Measurements from ENCODE around the gene ATP6V1D.

ATP6V1D gene

DNA sequence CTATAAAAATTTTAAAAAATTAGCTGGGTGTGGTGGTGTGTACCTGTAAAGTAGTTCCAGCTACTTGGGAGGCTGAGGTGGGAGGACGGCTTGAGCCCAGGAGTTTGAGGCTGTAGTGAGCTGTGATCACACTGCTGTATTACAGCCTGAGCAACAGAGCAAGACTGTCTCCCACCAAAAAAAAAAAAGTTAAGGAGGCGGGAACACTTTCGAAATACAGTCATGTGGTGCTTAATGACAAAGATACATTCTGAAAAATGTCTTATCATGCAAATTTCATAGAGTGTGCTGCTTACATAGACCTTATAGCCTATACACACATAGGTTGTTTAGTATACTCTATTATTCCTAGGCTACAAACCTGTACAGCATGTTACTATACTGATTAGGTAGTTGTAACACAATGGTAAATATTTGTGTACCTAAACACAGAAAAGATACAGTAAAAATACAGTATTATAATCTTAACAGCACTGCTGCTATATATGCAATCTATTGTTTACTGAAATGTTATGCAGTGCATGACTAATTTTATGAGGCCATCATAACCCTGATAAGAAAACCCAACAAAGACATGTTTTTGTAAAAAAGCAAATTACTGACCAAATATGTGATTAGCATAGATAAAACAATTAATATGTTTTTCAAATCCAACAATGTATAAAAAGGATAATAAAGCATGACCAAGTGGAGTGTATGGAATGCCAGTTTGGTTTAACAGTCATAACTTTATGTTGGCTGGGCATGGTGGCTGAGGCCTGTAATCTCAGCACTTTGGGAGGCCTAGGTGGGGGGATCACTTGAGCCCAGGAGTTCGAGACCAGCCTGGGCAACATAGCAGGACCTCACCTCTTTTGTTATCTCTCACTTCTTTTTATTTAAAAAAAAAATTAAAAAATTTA lies 11.9 kb upstream of the ATP6V1D start:
- DNase-seq (ENCODE audit: low read depth) = peak; percentile 34
- no peak overlapping the region for H3K4me3 ChIP-seq (ENCODE audit: low read depth, low read length)
- TF ChIP-seq CTCF (conservative IDR thresholded peaks at IDR 0.05; ENCODE audit: low read depth, low read length) = no peak

- DNase-seq (ENCODE audit: low read depth) = no peak
These were observed 11.2 kb upstream of the ATP6V1D start for GRCh38 chr14:67370830-67371229.

DNA sequence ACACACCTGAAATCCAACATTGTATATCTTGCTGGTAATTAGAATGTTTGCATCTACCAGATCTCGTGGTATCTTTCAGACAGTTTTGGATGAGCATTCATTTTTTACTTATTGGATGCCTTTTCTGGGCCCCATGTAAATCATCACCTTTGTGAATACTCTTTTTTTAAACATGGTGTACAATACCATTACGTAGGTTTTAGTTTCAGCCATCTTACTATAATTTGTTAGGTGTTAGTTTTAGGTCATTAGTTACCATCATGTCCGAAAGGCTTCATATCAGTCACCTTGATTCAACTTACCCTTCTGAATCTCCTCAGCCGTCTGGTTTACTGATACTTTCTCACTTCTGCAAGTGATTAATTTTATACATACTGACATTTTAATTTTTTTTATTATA lies 5.9 kb upstream of the ATP6V1D start:
- TF ChIP-seq CTCF (conservative IDR thresholded peaks at IDR 0.05; ENCODE audit: low read depth, low read length) = no peak
- H3K4me3 ChIP-seq (ENCODE audit: low read depth, low read length) = no peak overlapping the region
- DNase-seq (ENCODE audit: low read depth) = no peak

More at GRCh38 chr14:67370830-67371229, 11.2 kb upstream of the ATP6V1D start:
- no peak overlapping the region for H3K4me3 ChIP-seq (ENCODE audit: low read depth, low read length)
- TF ChIP-seq CTCF (conservative IDR thresholded peaks at IDR 0.05; ENCODE audit: low read depth, low read length) = no peak

DNA sequence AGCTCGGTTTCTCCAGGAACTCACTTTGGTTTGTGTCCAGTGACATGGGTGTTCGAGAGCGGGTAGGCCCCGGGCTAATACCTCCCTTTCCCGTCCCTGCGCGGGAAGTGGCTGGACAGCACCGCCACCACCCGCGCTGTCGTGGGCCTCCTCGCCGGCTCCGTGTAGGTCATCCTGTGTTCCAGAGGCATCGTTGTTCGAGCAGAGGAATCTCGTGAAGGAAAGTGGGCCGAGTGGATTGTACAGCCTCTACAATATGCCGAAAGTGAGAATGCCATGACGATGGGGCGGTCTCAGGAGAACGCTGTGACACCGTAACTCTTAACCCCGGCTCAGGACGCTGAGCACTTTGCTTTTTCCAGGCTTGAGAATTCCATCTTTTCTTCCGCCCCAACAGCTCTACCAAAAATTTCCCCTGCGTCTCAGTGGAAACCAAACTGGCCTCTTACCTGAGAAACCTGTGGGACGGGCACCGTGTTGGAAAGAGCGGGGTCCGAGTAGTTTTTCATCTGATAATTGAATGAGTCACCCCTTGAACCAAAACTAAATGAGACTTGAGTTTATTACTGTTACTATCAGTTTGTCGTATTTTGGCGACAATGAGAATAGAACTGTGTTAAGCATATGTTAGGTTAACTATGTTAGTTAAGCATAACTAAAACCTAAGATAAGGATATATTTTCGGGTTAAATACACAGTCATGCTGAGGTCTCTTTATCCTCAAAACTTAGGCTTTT lies 1.0 kb upstream of the ATP6V1D start:
- H3K4me3 ChIP-seq (ENCODE audit: low read depth, low read length) = peak overlapping the region; percentile 91
- TF ChIP-seq CTCF (conservative IDR thresholded peaks at IDR 0.05; ENCODE audit: low read depth, low read length) = no peak
- DNase-seq (ENCODE audit: low read depth) = no peak

GRCh38 chr14:67358924-67359774 lies 455 bp downstream of the ATP6V1D start:
- TF ChIP-seq CTCF (conservative IDR thresholded peaks at IDR 0.05; ENCODE audit: low read depth, low read length) = no peak
- peak; percentile 57 for DNase-seq (ENCODE audit: low read depth)
- peak overlapping the region; percentile 91 for H3K4me3 ChIP-seq (ENCODE audit: low read depth, low read length)

- no peak for TF ChIP-seq CTCF (conservative IDR thresholded peaks at IDR 0.05; ENCODE audit: low read depth, low read length)
- peak; percentile 8 for DNase-seq (ENCODE audit: low read depth)
- H3K4me3 ChIP-seq (ENCODE audit: low read depth, low read length) = peak overlapping the region; percentile 20
These were observed 1.6 kb downstream of the ATP6V1D start for GRCh38 chr14:67357969-67358354.

Data from choroid plexus epithelial cell (primary cell).